ENCODE data around the gene OR52E2. TPM values are rescaled to one million over a fixed set of nuclear protein-coding genes. Genes with fewer than 3 reads are reported as not detected.

The OR52E2 gene
- total RNA-seq, 2 donors from 2014 or later: not detected

GRCh38 chr11:5021996-5022395 lies 37.4 kb downstream of the OR52E2 start:
- H3K4me1 ChIP-seq (ENCODE audit: control insufficient read depth, insufficient read depth, low read length): no peaks in the 10 kb centered on the region
- H3K9me3 Mint-ChIP-seq: peaks cover 14% of the 10 kb centered on the region
- no peak overlapping the region for H3K27ac ChIP-seq (ENCODE audit: low read depth, low read length)
- H3K4me3 Mint-ChIP-seq: no peak overlapping the region
- no peaks in the 10 kb centered on the region for H3K36me3 ChIP-seq (ENCODE audit: control insufficient read depth, insufficient read depth, low read length)
- peaks cover 5% of the 10 kb centered on the region for H3K9me3 ChIP-seq (ENCODE audit: control insufficient read depth, low read length)
- peaks cover 4% of the 10 kb centered on the region for H3K27me3 Mint-ChIP-seq (ENCODE audit: insufficient read depth)
- no peak overlapping the region for H3K4me3 ChIP-seq (ENCODE audit: low read length)
- peaks cover 3% of the 10 kb centered on the region for H3K4me1 Mint-ChIP-seq
- DNase-seq: no peak
- H3K36me3 Mint-ChIP-seq (ENCODE audit: low read depth): no peaks in the 10 kb centered on the region
- no peak overlapping the region for H3K27ac Mint-ChIP-seq
- H3K27me3 ChIP-seq (ENCODE audit: control insufficient read depth, insufficient read depth, low read length, poor library complexity, severe bottlenecking): no peaks in the 10 kb centered on the region
- TF ChIP-seq CTCF (conservative IDR thresholded peaks at IDR 0.05): no peak
- no peak overlapping the region for H3K9ac ChIP-seq (ENCODE audit: extremely low read depth, low read length, poor library complexity, severe bottlenecking)
- 94 to 100% methylated on average over 2 of the region's 2 CpGs for WGBS, 2 experiments (ENCODE audit: insufficient coverage in 1 of 2, insufficient read length in 1 of 2)

GRCh38 chr11:5013012-5013411 lies 46.4 kb downstream of the OR52E2 start:
- DNase-seq: no peak
- no peaks in the 10 kb centered on the region for H3K27me3 ChIP-seq (ENCODE audit: control insufficient read depth, insufficient read depth, low read length, poor library complexity, severe bottlenecking)
- 88% methylated on average over 1 of the region's 1 CpG; no CpG with 5 or more reads in 1 of the 2 experiments for WGBS, 2 experiments (ENCODE audit: insufficient coverage in 1 of 2, insufficient read length in 1 of 2)
- H3K27ac ChIP-seq (ENCODE audit: low read depth, low read length): no peak overlapping the region
- H3K4me1 ChIP-seq (ENCODE audit: control insufficient read depth, insufficient read depth, low read length): no peaks in the 10 kb centered on the region
- Mint-ChIP-seq H3K9me3 (no peaks in the 10 kb centered on the region), H3K36me3 (ENCODE audit: low read depth) (no peaks in the 10 kb centered on the region), H3K27ac (no peak overlapping the region), H3K4me3 (no peak overlapping the region), H3K27me3 (ENCODE audit: insufficient read depth) (peaks cover 47% of the 10 kb centered on the region), H3K4me1 (peaks cover 6% of the 10 kb centered on the region)
- no peaks in the 10 kb centered on the region for H3K36me3 ChIP-seq (ENCODE audit: control insufficient read depth, insufficient read depth, low read length)
- H3K9me3 ChIP-seq (ENCODE audit: control insufficient read depth, low read length): no peaks in the 10 kb centered on the region
- H3K9ac ChIP-seq (ENCODE audit: extremely low read depth, low read length, poor library complexity, severe bottlenecking): no peak overlapping the region
- no peak for TF ChIP-seq CTCF (conservative IDR thresholded peaks at IDR 0.05)
- H3K4me3 ChIP-seq (ENCODE audit: low read length): no peak overlapping the region

GRCh38 chr11:5011254-5011653 lies 48.2 kb downstream of the OR52E2 start:
- Histone ChIP-seq H3K4me3 (ENCODE audit: low read length) (no peak overlapping the region), H3K4me1 (ENCODE audit: control insufficient read depth, insufficient read depth, low read length) (no peaks in the 10 kb centered on the region), H3K27me3 (ENCODE audit: control insufficient read depth, insufficient read depth, low read length, poor library complexity, severe bottlenecking) (no peaks in the 10 kb centered on the region), H3K9ac (ENCODE audit: extremely low read depth, low read length, poor library complexity, severe bottlenecking) (no peak overlapping the region), H3K36me3 (ENCODE audit: control insufficient read depth, insufficient read depth, low read length) (no peaks in the 10 kb centered on the region), H3K9me3 (ENCODE audit: control insufficient read depth, low read length) (no peaks in the 10 kb centered on the region), H3K27ac (ENCODE audit: low read depth, low read length) (no peak overlapping the region)
- WGBS, 2 experiments (ENCODE audit: insufficient coverage in 1 of 2, insufficient read length in 1 of 2): 90 to 98% methylated on average over 5 to 8 of the region's 8 CpGs
- TF ChIP-seq CTCF (conservative IDR thresholded peaks at IDR 0.05): no peak
- H3K27me3 Mint-ChIP-seq (ENCODE audit: insufficient read depth): peaks cover 38% of the 10 kb centered on the region
- H3K9me3 Mint-ChIP-seq: no peaks in the 10 kb centered on the region
- H3K4me1 Mint-ChIP-seq: peaks cover 6% of the 10 kb centered on the region
- H3K4me3 Mint-ChIP-seq: no peak overlapping the region
- H3K27ac Mint-ChIP-seq: no peak overlapping the region
- H3K36me3 Mint-ChIP-seq (ENCODE audit: low read depth): no peaks in the 10 kb centered on the region
- no peak for DNase-seq

Other genes with a start within 250 kb of the OR52E2 start
- gene OR51F2, start 238.3 kb downstream of the OR52E2 start, total RNA-seq: not detected
- not detected for gene OR51S1, start 210.4 kb downstream of the OR52E2 start, total RNA-seq
- gene OR51T1, start 177.7 kb downstream of the OR52E2 start, total RNA-seq: not detected
- gene OR51A7, start 155.8 kb downstream of the OR52E2 start, total RNA-seq: not detected
- gene OR51G2, start 140.3 kb downstream of the OR52E2 start, total RNA-seq: not detected
- gene OR51G1, start 135.3 kb downstream of the OR52E2 start, total RNA-seq: not detected
- gene OR51A4, start 112.0 kb downstream of the OR52E2 start, total RNA-seq: not detected
- not detected for gene OR51A2, start 103.9 kb downstream of the OR52E2 start, total RNA-seq
- gene OR51L1, start 64.8 kb downstream of the OR52E2 start, total RNA-seq: not detected
- not detected for gene OR52J3, start 13.1 kb downstream of the OR52E2 start, total RNA-seq
- gene OR52E1, start 9.9 kb upstream of the OR52E2 start, total RNA-seq: not detected
- under 1 TPM; 0.13 to 0.15 TPM for gene OR52A5, start 78.7 kb upstream of the OR52E2 start, total RNA-seq
- 10 to 100 TPM in 1 of 2 donors, 1 to 10 TPM in 1; 2.5 to 14.3 TPM for gene OR52A1, start 95.1 kb upstream of the OR52E2 start, total RNA-seq
- gene OR51V1, start 141.1 kb upstream of the OR52E2 start, total RNA-seq: not detected
- gene HBB, start 167.4 kb upstream of the OR52E2 start, total RNA-seq: not detected
- not detected for gene HBD, start 174.9 kb upstream of the OR52E2 start, total RNA-seq
- not detected for gene HBG1, start 190.2 kb upstream of the OR52E2 start, total RNA-seq
- under 1 TPM; 0.59 to 0.62 TPM for gene HBG2, start 195.2 kb upstream of the OR52E2 start, total RNA-seq
- 1 to 10 TPM in 1 of 2 donors, under 1 TPM in 1; 0.81 to 6.1 TPM for gene HBE1, start 210.3 kb upstream of the OR52E2 start, total RNA-seq
- not detected for gene OR51B4, start 242.3 kb upstream of the OR52E2 start, total RNA-seq

All from endodermal cell (in vitro differentiated cells).